T-cell (primary cell): ENCODE data around the gene RAP1A. TPM values are rescaled to one million over a fixed set of nuclear protein-coding genes. Genes with fewer than 3 reads are reported as not detected.

ENCODE experiments used
- ATAC-seq, 4 experiments: fragments of 200-7000 bp in 3 of 4; fragments of 150-1000 bp in 1 of 4; cut with Tn5 transposase; replicated peaks in 1 of 4; 1 replicate in 3 of 4; 2 replicates in 1 of 4; pipeline ENCODE4 v1.10.0; 2021; ENCODE audit warnings: moderate library complexity in 3 of 4, mild to moderate bottlenecking in 2 of 4, moderate number of reproducible peaks in 1 of 4
- CTCF ChIA-PET, 2 donors: fragments of 300-600 bp; sonication (Branson Sonifier 250); formaldehyde crosslinking; loops; one replicate each; lab custom pipeline; 2022; ENCODE audit warnings: antibody characterized with exemption in 2 of 2; lab: Charles Lee
- POLR2A ChIA-PET, 2 donors: fragments of 300-600 bp; sonication (Branson Sonifier 250); formaldehyde crosslinking; loops; one replicate each; lab custom pipeline; 2022; ENCODE audit warnings: antibody characterized with exemption in 2 of 2; lab: Charles Lee
- DNase-seq, 35 experiments: peaks; one replicate each; pipeline versions ENCODE4 v3.0.0 to v3.0.0-alpha.2; 2013 to 2023
- H3K27ac ChIP-seq: one replicate; pipeline ENCODE4 v1.5.1; 2013; ENCODE audit warnings: low read length
- H3K27me3 ChIP-seq, 2 experiments: replicated peaks in 1 of 2; 1 replicate in 1 of 2; 2 replicates in 1 of 2; pipeline versions ENCODE4 v1.6.1 to v1.7.0; 2013; ENCODE audit warnings: low read length in 1 of 2, mixed read lengths in 1 of 2; ENCODE audit not compliant: control insufficient read depth in 2 of 2, insufficient read depth in 2 of 2; ENCODE audit errors: extremely low read depth in 1 of 2
- H3K36me3 ChIP-seq, 2 donors: 1 replicate in 1 of 2; 2 replicates in 1 of 2; pipeline versions ENCODE4 v1.6.1 to v1.7.0; 2013; ENCODE audit warnings: low read length in 1 of 2; ENCODE audit not compliant: control insufficient read depth in 2 of 2, insufficient read depth in 1 of 2; ENCODE audit errors: extremely low read depth in 1 of 2
- H3K4me1 ChIP-seq, 2 experiments: 1 replicate in 1 of 2; 2 replicates in 1 of 2; pipeline versions ENCODE4 v1.6.1 to v1.7.0; 2013; ENCODE audit warnings: low read length in 2 of 2, mixed read lengths in 1 of 2; ENCODE audit not compliant: insufficient read depth in 2 of 2, control insufficient read depth in 1 of 2; ENCODE audit errors: extremely low read depth in 1 of 2
- H3K4me3 ChIP-seq, 2 donors: 1 replicate in 1 of 2; 2 replicates in 1 of 2; pipeline versions ENCODE4 v1.5.1 to v1.7.0; 2013; ENCODE audit warnings: mild to moderate bottlenecking in 2 of 2, low read length in 1 of 2, moderate library complexity in 1 of 2; ENCODE audit not compliant: control insufficient read depth in 1 of 2; ENCODE audit errors: extremely low read depth in 1 of 2
- H3K9me3 ChIP-seq: 2 replicates; pipeline ENCODE4 v1.7.0; 2013
- H3K27ac Mint-ChIP-seq, 2 donors: one replicate each; pipeline ENCODE4 v1.8.0; 2020 to 2021; ENCODE audit warnings: mild to moderate bottlenecking in 2 of 2, mixed read lengths in 2 of 2
- H3K27me3 Mint-ChIP-seq, 2 donors: one replicate each; pipeline ENCODE4 v1.8.0; 2021 to 2022; ENCODE audit warnings: mixed read lengths in 2 of 2
- H3K36me3 Mint-ChIP-seq: one replicate; pipeline ENCODE4 v1.8.0; 2021; ENCODE audit warnings: mixed read lengths
- H3K4me1 Mint-ChIP-seq, 3 donors: one replicate each; pipeline ENCODE4 v1.8.0; 2020 to 2022; ENCODE audit warnings: mixed read lengths in 3 of 3, mild to moderate bottlenecking in 1 of 3
- H3K4me3 Mint-ChIP-seq, 3 donors: one replicate each; pipeline ENCODE4 v1.8.0; 2020 to 2022; ENCODE audit warnings: mild to moderate bottlenecking in 3 of 3, mixed read lengths in 3 of 3, moderate library complexity in 3 of 3
- H3K9me3 Mint-ChIP-seq, 3 donors: one replicate each; pipeline ENCODE4 v1.8.0; 2020 to 2022; ENCODE audit warnings: mixed read lengths in 3 of 3
- WGBS: methylation state at CpG from one replicate; pipeline ENCODE4 v1.1.5; 2013; ENCODE audit warnings: missing lambda C conversion rate; ENCODE audit not compliant: insufficient coverage; 5-methylcytosine and 5-hydroxymethylcytosine counted together
- total RNA-seq, 35 experiments: library from RNA in 6 of 35; stranded (reverse) in 6 of 35; fragments of 120-200 nt in 1 of 35; gene quantifications; one replicate each; pipeline versions ENCODE4 v1.2.1 to v1.2.4 and lab custom pipeline; 2013 to 2026

RAP1A gene
- total RNA-seq, 5 donors from 2014 or later (not counting 1 experiment from before 2014, with no cell fraction given): 95.0 to 108 (median 103) TPM

DNA sequence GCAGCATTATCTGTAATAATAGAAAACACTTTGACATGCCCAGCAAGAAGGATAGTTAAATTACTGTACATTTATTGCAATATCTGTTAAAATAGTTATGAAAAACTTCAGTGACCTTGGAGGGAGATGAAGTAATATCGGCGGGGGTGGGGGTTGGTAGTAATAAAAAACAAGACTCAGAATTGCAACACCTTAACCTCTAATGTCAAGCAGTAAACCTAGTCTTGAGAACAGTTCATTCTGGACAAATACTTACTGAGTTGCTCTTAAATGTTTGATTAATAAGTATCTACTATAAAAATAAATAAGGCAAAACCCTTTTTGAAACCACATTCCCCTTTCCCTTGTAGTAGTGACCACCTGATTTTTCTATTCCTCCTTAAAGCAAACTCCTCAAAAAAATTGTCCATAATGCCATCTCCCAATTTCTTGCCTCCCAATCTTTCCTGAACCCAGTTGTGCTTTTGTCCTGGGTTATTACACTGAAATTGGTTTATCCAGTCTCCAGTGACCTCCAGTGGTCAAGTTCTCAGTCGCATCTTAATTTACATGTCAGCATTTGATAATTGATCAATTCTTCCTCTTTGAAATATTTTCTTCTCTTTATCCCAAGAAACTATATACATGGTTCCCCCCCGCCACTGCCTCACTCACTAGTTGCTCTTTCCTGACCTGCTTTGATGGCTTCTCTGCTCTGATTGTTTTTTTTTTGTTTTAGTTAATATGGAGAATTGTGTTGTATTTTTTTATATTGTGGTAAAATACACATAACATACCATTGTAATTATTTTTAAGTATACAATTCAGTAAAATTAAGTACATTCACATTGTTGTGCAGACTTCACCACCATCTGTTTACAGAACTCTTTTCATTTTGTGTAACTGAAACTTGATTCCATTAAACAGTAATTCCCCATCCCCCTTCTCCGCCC, 36.8 kb downstream of the RAP1A start:
- POLR2A ChIA-PET: interaction anchor here in 1 of 2 donors (0.6 kb wide), 1 partner anchor 7 kb away, joined by 4 read pairs; no protein-coding TSS in a partner anchor
- Histone ChIP-seq H3K4me1 (peaks cover 34 to 54% of the 10 kb centered on the region in 2 experiments), H3K27me3 (no peaks in the 10 kb centered on the region), H3K4me3 (no peak overlapping the region), H3K27ac (no peak overlapping the region), H3K36me3 (no peaks in the 10 kb centered on the region), H3K9me3 (no peaks in the 10 kb centered on the region)
- H3K36me3 Mint-ChIP-seq: no peaks in the 10 kb centered on the region
- DNase-seq (peak in 9 of 35 experiments; percentile 6 to 68 (median 20)), ATAC-seq (no peak)
- peaks cover 50 to 53% (median 53%) of the 10 kb centered on the region in 3 donors for H3K4me1 Mint-ChIP-seq
- CTCF ChIA-PET: interaction anchor here in 1 of 2 donors (0.7 kb wide), 1 partner anchor 167 kb away, joined by 3 read pairs; no protein-coding TSS in a partner anchor
- H3K27ac Mint-ChIP-seq: peak overlapping the region; percentile 41
- WGBS: no CpG with 5 or more reads among the region's 5 CpGs
- H3K4me3 Mint-ChIP-seq: peak overlapping the region in 1 of 3 donors; percentile 18
- H3K9me3 Mint-ChIP-seq: no peaks in the 10 kb centered on the region
- no peaks in the 10 kb centered on the region for H3K27me3 Mint-ChIP-seq

DNA sequence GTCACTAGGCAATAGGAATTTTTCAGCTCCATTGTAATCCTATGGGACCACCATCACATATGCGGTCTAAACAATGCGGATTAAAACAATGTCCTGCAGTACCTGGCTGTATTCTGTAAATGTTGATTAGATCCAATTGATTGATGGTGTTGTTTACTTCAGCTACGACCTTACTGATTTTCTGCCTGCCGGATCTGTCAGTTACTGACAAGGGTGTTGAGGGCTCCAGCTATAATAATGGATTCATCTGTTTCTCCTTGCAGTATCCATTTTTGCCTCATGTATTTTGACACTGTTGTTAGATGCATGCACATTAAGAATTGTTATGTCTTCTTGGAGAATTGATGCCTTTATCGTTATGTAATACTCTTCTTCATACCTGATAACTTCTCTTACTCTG, 39.0 kb downstream of the RAP1A start:
- Mint-ChIP-seq H3K27ac (peak overlapping the region; percentile 13 to 84), H3K9me3 (no peaks in the 10 kb centered on the region), H3K4me3 (peak overlapping the region in 1 of 3 donors; percentile 12), H3K36me3 (peaks cover 5% of the 10 kb centered on the region), H3K27me3 (no peaks in the 10 kb centered on the region), H3K4me1 (peaks cover 51 to 56% (median 54%) of the 10 kb centered on the region in 3 donors)
- Histone ChIP-seq H3K4me1 (peaks cover 28 to 56% of the 10 kb centered on the region in 2 experiments), H3K27ac (no peak overlapping the region), H3K36me3 (no peaks in the 10 kb centered on the region), H3K4me3 (no peak overlapping the region), H3K27me3 (no peaks in the 10 kb centered on the region), H3K9me3 (no peaks in the 10 kb centered on the region)
- ATAC-seq: no peak
- no CpG with 5 or more reads among the region's 5 CpGs for WGBS
- CTCF ChIA-PET: interaction anchor here in 1 of 2 donors (0.8 to 1.7 kb wide), 2 partner anchors 141 to 151 kb away, joined by 3 to 12 read pairs; no protein-coding TSS in a partner anchor
- no peak for DNase-seq
- POLR2A ChIA-PET: interaction anchor here in 1 of 2 donors (0.5 kb wide), 2 partner anchors 39 to 255 kb away, joined by 3 to 6 read pairs; no protein-coding TSS in a partner anchor

DNA sequence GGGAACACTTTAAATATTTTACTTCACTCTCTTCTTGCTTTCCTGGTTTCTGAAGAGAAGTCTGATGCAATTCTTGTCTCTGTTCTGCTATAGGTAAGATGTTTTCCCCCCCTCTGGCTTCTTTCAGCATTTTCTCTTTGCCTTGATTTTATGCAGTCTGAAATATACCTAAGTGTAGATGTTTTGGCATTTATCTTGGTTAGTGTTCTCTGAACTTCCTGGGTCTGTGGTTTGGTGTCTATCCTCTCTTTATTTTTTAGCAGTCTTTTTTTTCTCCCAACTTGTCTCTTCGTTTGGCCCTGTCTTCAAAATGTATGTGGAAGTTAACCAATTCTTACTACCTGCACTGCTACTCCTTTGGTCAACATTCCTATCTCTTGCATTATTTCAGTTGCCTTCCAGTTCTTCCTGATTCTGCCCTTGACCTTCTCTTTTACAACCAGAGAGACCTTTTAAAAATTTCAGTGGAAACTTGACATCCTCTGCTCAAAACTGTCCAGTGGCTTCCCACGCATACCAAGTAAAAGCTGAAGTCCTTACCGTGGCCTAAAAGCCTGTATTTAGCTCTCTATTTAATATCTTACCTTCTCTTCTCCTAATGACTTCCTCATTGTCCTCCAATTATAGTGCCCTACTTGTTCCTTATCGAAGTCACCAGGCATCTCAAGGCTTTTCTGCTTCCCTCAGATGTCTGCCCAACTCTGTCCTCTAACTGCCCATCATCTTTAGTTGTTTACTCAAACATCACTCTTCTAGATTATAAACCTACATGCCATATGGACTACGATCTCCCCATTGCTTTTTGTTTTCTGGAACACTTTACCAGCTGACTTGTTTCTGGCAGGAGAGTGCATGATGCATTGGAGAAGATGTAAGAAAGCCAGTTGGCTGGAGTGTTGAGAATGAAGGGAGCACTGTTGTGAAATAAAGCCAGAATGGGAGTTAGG, 40.9 kb downstream of the RAP1A start:
- H3K36me3 Mint-ChIP-seq: peaks cover 8% of the 10 kb centered on the region
- H3K27me3 Mint-ChIP-seq: no peaks in the 10 kb centered on the region
- Histone ChIP-seq H3K36me3 (no peaks in the 10 kb centered on the region), H3K4me1 (peaks cover 25 to 57% of the 10 kb centered on the region in 2 experiments), H3K27me3 (no peaks in the 10 kb centered on the region), H3K27ac (peak overlapping the region; percentile 17), H3K4me3 (peak overlapping the region in 1 of 2 donors; percentile 15), H3K9me3 (no peaks in the 10 kb centered on the region)
- H3K4me1 Mint-ChIP-seq: peaks cover 56 to 59% (median 58%) of the 10 kb centered on the region in 3 donors
- WGBS: 14% methylated on average over 2 of the region's 5 CpGs
- ATAC-seq (peak; percentile 69 to 90 (median 82)), DNase-seq (peak in 1 of 35 experiments; percentile 32)
- H3K27ac Mint-ChIP-seq: no peak overlapping the region
- no peaks in the 10 kb centered on the region for H3K9me3 Mint-ChIP-seq
- CTCF ChIA-PET: interaction anchor here in 1 of 2 donors (1.5 kb wide), 1 partner anchor 153 kb away, joined by 5 read pairs; no protein-coding TSS in a partner anchor
- no peak overlapping the region for H3K4me3 Mint-ChIP-seq
- POLR2A ChIA-PET: interaction anchor here in 1 of 2 donors (0.6 kb wide), 1 partner anchor 144 kb away, joined by 3 read pairs; no protein-coding TSS in a partner anchor

DNA sequence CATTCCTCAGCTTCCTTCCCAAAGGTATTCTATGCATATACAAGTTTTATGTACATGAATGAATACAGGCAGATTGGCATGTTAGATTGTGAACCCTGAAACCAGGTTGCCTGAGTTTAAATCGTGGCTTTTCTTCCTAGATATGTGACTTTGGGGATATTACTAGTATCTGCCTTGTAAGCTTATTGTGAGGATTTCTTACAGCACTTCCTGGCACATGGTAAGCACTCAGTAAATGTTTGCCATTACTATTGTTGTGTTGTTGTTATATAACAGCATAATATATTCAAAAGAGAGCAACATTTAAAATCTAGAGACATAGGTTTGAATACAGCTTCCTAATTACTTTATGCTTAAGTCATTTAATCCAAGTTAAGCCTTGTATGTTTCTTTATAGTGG, 45.1 kb downstream of the RAP1A start:
- 17% methylated on average over 1 of the region's 1 CpG for WGBS
- peak overlapping the region; percentile 1 to 48 (median 28) for H3K4me3 Mint-ChIP-seq
- H3K4me1 Mint-ChIP-seq: peaks cover 67 to 73% (median 70%) of the 10 kb centered on the region in 3 donors
- H3K36me3 Mint-ChIP-seq: peaks cover 21% of the 10 kb centered on the region
- POLR2A ChIA-PET: no interaction called here
- no peaks in the 10 kb centered on the region for H3K27me3 ChIP-seq
- H3K9me3 ChIP-seq: no peaks in the 10 kb centered on the region
- peak overlapping the region; percentile 75 to 81 for H3K27ac Mint-ChIP-seq
- no peak overlapping the region for H3K27ac ChIP-seq
- no peaks in the 10 kb centered on the region for H3K9me3 Mint-ChIP-seq
- H3K4me1 ChIP-seq: peaks cover 21 to 41% of the 10 kb centered on the region in 2 experiments
- CTCF ChIA-PET: interaction anchor here in 1 of 2 donors (2.4 kb wide), 1 partner anchor 156 kb away, joined by 13 read pairs; no protein-coding TSS in a partner anchor
- H3K36me3 ChIP-seq: peaks cover 0 to 6% of the 10 kb centered on the region in 2 donors
- DNase-seq (no peak), ATAC-seq (no peak)
- no peak overlapping the region for H3K4me3 ChIP-seq
- no peaks in the 10 kb centered on the region for H3K27me3 Mint-ChIP-seq

DNA sequence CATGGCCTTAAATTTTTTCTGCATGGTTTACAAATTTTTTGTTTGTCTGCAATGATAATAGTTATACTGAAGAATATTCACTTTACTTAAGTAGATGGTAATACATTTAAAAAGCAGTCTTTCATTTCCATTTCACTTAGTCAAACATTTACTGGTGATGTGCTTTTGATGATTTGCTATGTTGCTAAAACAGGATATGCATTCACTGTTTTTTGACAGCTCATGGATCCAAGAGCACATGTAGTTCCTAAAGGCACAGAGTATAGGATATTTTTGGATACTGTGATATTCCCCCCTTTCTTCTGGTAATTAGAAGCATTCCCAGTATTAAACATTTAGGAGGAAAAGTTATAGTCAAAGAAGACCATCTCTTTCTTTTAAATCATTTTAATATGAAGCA, 45.9 kb downstream of the RAP1A start:
- Mint-ChIP-seq H3K4me1 (peaks cover 75 to 81% (median 78%) of the 10 kb centered on the region in 3 donors), H3K4me3 (no peak overlapping the region), H3K27ac (peak overlapping the region; percentile 45 to 56), H3K9me3 (no peaks in the 10 kb centered on the region), H3K27me3 (no peaks in the 10 kb centered on the region), H3K36me3 (peaks cover 21% of the 10 kb centered on the region)
- DNase-seq (no peak), ATAC-seq (no peak)
- POLR2A ChIA-PET: interaction anchor here in 1 of 2 donors (0.6 to 1.0 kb wide), 2 partner anchors 9 to 50 kb away, joined by 3 to 6 read pairs; no protein-coding TSS in a partner anchor
- CTCF ChIA-PET: interaction anchor here in 1 of 2 donors (2.4 kb wide), 1 partner anchor 157 kb away, joined by 13 read pairs; no protein-coding TSS in a partner anchor
- Histone ChIP-seq H3K4me3 (no peak overlapping the region), H3K27ac (no peak overlapping the region), H3K36me3 (peaks cover 0 to 6% of the 10 kb centered on the region in 2 donors), H3K27me3 (no peaks in the 10 kb centered on the region), H3K4me1 (peaks cover 22 to 33% of the 10 kb centered on the region in 2 experiments), H3K9me3 (no peaks in the 10 kb centered on the region)
